HCT116 (cell line): ENCODE data around the gene SP110. TPM values are rescaled to one million over a fixed set of nuclear protein-coding genes. Genes with fewer than 3 reads are reported as not detected.
"Not testable (repeated sequence)": the region's sequence is repeated elsewhere in the genome, so short reads cannot be mapped to it uniquely, and the experiment has no call there.

Source experiments
- ATAC-seq: fragments of 200-7000 bp; cut with Tn5 transposase; 2 replicates; pipeline ENCODE4 v1.9.1; 2020; ENCODE audit warnings: mild to moderate bottlenecking, moderate library complexity
- BruUV-seq: library from RNA; stranded (reverse); fragments of 400-500 nt; replicated peaks from 2 replicates; lab custom pipeline; 2021; lab: Mats Ljungman, UMichigan
- CTCF ChIA-PET: fragments of 300-600 bp; sonication (Branson Sonifier 250); formaldehyde crosslinking; loops from one replicate; lab custom pipeline; 2021; ENCODE audit warnings: antibody characterized with exemption; lab: Charles Lee
- POLR2A ChIA-PET: fragments of 300-600, 350-600 bp; sonication (Branson Sonifier 250); formaldehyde crosslinking; loops from one replicate; lab custom pipeline; 2021; ENCODE audit warnings: antibody characterized with exemption; lab: Charles Lee
- RAD21 ChIA-PET, 2 experiments: fragments of 300-600 bp; sonication (Branson Sonifier 250); formaldehyde crosslinking; loops; one replicate each; lab custom pipeline; 2023; ENCODE audit warnings: low total read pairs in 2 of 2; ENCODE audit not compliant: uncharacterized antibody in 2 of 2, unreplicated experiment in 2 of 2, low non-redundant PET in 1 of 2; lab: Charles Lee
- DNase-seq: peaks from one replicate; pipeline ENCODE4 v3.0.0-alpha.2; 2010; ENCODE audit warnings: low read depth, low spot score
- H2AFZ ChIP-seq: fragments of 200-600 bp; shearing (Covaris generic), sonication (generic); 2 replicates; pipeline ENCODE4 v1.6.1; 2017; ENCODE audit warnings: low read depth, mixed run types, mixed read lengths, antibody characterized with exemption, low read length; ENCODE audit not compliant: poor library complexity, severe bottlenecking
- H3K27ac ChIP-seq: 2 replicates; pipeline ENCODE4 v1.5.1; 2012; ENCODE audit warnings: low read depth, low read length
- H3K27me3 ChIP-seq: fragments of 200-600 bp; sonication (generic); 2 replicates; pipeline ENCODE4 v1.6.1; 2016; ENCODE audit warnings: mixed run types, low read length, mixed read lengths; ENCODE audit not compliant: insufficient read depth
- H3K36me3 ChIP-seq, 2 experiments: fragments of 200-500 bp in 1 of 2; fragments of 200-600 bp in 1 of 2; sonication (Bioruptor generic) in 1 of 2; sonication (generic) in 1 of 2; 2 replicates each; pipeline versions ENCODE4 v1.5.1 to v1.6.1; 2014 to 2016; ENCODE audit warnings: low read length in 2 of 2, inconsistent platforms in 1 of 2, mixed read lengths in 1 of 2, mixed run types in 1 of 2; ENCODE audit not compliant: insufficient read depth in 2 of 2, control insufficient read depth in 1 of 2
- H3K4me1 ChIP-seq, 2 experiments: fragments of 200-600 bp in 1 of 2; sonication (generic) in 1 of 2; 2 replicates each; pipeline versions ENCODE4 v1.5.1 to v1.6.1; 2012 to 2017; ENCODE audit warnings: low read length in 2 of 2, inconsistent platforms in 1 of 2, mild to moderate bottlenecking in 1 of 2, mixed read lengths in 1 of 2, mixed run types in 1 of 2, moderate library complexity in 1 of 2; ENCODE audit not compliant: insufficient read depth in 2 of 2, control insufficient read depth in 1 of 2
- H3K4me2 ChIP-seq: fragments of 200-600 bp; sonication (generic); 2 replicates; pipeline ENCODE4 v1.6.1; 2017; ENCODE audit warnings: mixed run types, low read length, mixed read lengths
- H3K4me3 ChIP-seq, 2 experiments: fragments of 200-600 bp in 1 of 2; sonication (generic) in 1 of 2; replicated peaks in 1 of 2; 2 replicates each; pipeline ENCODE4 v1.5.1; 2011 to 2016; ENCODE audit warnings: low read length in 2 of 2, control low read depth in 1 of 2, low read depth in 1 of 2, mild to moderate bottlenecking in 1 of 2, mixed read lengths in 1 of 2, mixed run types in 1 of 2
- H3K79me2 ChIP-seq: fragments of 200-600 bp; sonication (generic); 2 replicates; pipeline ENCODE4 v1.6.1; 2017; ENCODE audit warnings: mild to moderate bottlenecking, mixed run types, low read length, moderate library complexity, mixed read lengths; ENCODE audit not compliant: insufficient read depth
- H3K9ac ChIP-seq: fragments of 200-600 bp; sonication (generic); 2 replicates; pipeline ENCODE4 v1.6.1; 2016; ENCODE audit warnings: low read length, mixed read lengths
- H3K9me2 ChIP-seq: fragments of 200-600 bp; sonication (generic), shearing (Covaris generic); 2 replicates; pipeline ENCODE4 v1.6.1; 2017; ENCODE audit warnings: mixed run types, mild to moderate bottlenecking, moderate library complexity; ENCODE audit not compliant: insufficient read depth
- H3K9me3 ChIP-seq, 2 experiments: fragments of 200-500 bp in 1 of 2; fragments of 200-600 bp in 1 of 2; sonication (Bioruptor generic) in 1 of 2; sonication (generic) in 1 of 2; 2 replicates each; pipeline ENCODE4 v1.6.1; 2014 to 2017; ENCODE audit warnings: low read length in 2 of 2, mixed read lengths in 2 of 2, inconsistent platforms in 1 of 2, low read depth in 1 of 2, mild to moderate bottlenecking in 1 of 2, mixed run types in 1 of 2, moderate library complexity in 1 of 2; ENCODE audit not compliant: control insufficient read depth in 1 of 2, insufficient read depth in 1 of 2
- H4K20me1 ChIP-seq: fragments of 200-600 bp; sonication (generic), shearing (Covaris generic); 2 replicates; pipeline ENCODE4 v1.6.1; 2017; ENCODE audit warnings: mixed run types, mild to moderate bottlenecking, moderate library complexity; ENCODE audit not compliant: insufficient read depth
- EGR1 ChIP-seq: IDR thresholded peaks from 2 replicates; pipeline ENCODE4 v1.6.1; 2012; ENCODE audit warnings: low read depth
- EZH2phosphoT487 ChIP-seq: fragments of 200-600 bp; IDR thresholded peaks from 2 replicates; pipeline ENCODE4 v1.6.1; 2018; ENCODE audit warnings: antibody characterized with exemption, borderline replicate concordance
- SP1 ChIP-seq: IDR thresholded peaks from 2 replicates; pipeline ENCODE4 v1.6.1; 2012; ENCODE audit warnings: low read depth
- TCF7L2 ChIP-seq: IDR thresholded peaks from 2 replicates; pipeline ENCODE4 v1.7.0; 2011; ENCODE audit warnings: borderline replicate concordance, inconsistent platforms; ENCODE audit not compliant: insufficient read depth, insufficient read length; ENCODE audit errors: extremely low read depth
- ZFX ChIP-seq: fragments of 450-650 bp; IDR thresholded peaks from 2 replicates; pipeline ENCODE4 v1.6.1; 2017
- intact Hi-C: fragments of 100-400 bp; cut with micrococcal nuclease; formaldehyde crosslinking; loops from 2 replicates; pipeline ENCODE4 v1.10.0; 2022
- total RNA-seq: library from RNA; stranded (reverse); gene quantifications from one replicate; pipeline ENCODE4 v1.2.1, GENCODE V29; 2021; ENCODE audit not compliant: unreplicated experiment
- TF ChIP-seq, protein P1 (sequence below): IDR thresholded peaks from 2 replicates; pipeline ENCODE4 v1.6.1; 2012

The SP110 gene
- total RNA-seq, 1 experiment from 2014 or later = 8.5 TPM

DNA sequence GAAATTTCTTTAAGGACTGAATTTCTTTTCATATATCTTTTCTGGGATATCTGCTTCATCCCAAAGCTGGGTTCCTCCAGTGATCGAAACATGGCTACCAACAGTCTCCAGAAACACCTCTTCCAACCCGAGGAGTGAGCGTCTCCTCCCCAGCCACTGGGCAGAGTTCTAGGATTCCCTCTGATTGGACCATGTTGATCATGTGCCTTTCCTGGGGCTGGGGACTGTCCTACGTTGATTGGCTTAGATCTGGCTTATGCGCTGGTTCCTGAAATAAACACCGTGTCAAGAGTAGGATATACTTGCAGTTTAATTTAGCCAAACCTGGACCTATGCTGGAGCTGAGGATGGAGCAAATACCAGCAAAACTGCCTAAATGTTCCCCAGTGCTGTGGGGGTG, 95.5 kb downstream of the SP110 start:
- Histone ChIP-seq H3K27ac (no peak overlapping the region), H3K9me2 (no peaks in the 10 kb centered on the region), H3K4me1 (no peaks in the 10 kb centered on the region), H3K79me2 (no peaks in the 10 kb centered on the region), H2AFZ (no peak overlapping the region), H4K20me1 (no peaks in the 10 kb centered on the region), H3K4me2 (no peak overlapping the region), H3K4me3 (no peak overlapping the region), H3K9ac (no peak overlapping the region), H3K36me3 (no peaks in the 10 kb centered on the region), H3K27me3 (no peaks in the 10 kb centered on the region), H3K9me3 (no peaks in the 10 kb centered on the region)
- intact Hi-C loops = no loop called here
- POLR2A ChIA-PET = no interaction called here
- RAD21 ChIA-PET = no interaction called here
- no peak; the same call in 1 of the 2 replicates for ATAC-seq
- no peak for DNase-seq
- BruUV-seq = no TSS peak
- TF ChIP-seq TCF7L2 = no peak
- TF ChIP-seq, protein P1, sequence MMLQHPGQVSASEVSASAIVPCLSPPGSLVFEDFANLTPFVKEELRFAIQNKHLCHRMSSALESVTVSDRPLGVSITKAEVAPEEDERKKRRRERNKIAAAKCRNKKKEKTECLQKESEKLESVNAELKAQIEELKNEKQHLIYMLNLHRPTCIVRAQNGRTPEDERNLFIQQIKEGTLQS = no peak
- TF ChIP-seq EZH2phosphoT487 = no peak
- no peak for TF ChIP-seq EGR1
- no peak for TF ChIP-seq ZFX
- TF ChIP-seq SP1 = no peak
- TF ChIP-seq, all 23 proteins: peak for 0
- CTCF ChIA-PET = no interaction called here

DNA sequence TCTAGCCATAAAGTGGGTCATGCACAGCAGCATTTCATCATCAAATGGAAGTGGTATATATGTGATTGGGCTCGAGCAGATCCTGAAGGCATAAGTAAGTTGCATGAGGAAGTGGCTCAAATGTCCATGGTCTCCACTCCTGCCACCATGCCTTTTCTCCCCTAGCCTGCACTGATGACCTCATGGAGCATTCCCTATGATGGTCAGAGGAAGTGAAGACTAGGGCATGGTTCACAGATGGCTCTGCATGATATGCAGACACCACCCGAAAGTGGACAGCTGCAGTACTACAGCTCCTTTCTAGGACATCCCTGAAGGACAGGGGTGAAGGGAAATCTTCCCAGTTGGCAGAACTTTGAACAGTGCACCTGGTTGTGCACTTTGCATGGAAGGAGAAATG, 99.4 kb downstream of the SP110 start:
- H3K36me3 ChIP-seq, H3K9me3 ChIP-seq, intact Hi-C loops, POLR2A ChIA-PET, ATAC-seq, DNase-seq, H2AFZ ChIP-seq, CTCF ChIA-PET, H4K20me1 ChIP-seq, H3K4me3 ChIP-seq, H3K9ac ChIP-seq, H3K79me2 ChIP-seq, H3K4me2 ChIP-seq, H3K27me3 ChIP-seq, RAD21 ChIA-PET, H3K27ac ChIP-seq, BruUV-seq, H3K9me2 ChIP-seq, H3K4me1 ChIP-seq: not testable (repeated sequence)

DNA sequence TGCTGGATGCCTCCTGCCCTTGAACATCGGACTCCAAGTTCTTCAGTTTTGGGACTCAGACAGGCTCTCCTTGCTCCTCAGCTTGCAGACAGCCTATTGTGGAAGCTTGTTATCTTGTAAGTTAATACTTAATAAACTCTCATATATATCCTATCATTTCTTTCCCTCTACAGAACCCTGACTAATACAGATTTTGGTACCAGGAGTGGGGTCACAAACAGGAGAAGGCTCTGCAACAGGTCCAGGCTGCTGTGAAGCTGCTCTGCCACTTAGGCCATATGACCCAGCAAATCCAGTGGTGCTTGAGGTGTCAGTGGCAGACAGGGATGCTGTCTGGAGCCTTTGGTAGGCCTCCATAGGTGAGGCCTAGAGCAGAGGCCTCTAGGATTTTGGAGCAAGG, 100.0 kb downstream of the SP110 start:
- H3K79me2 ChIP-seq, intact Hi-C loops, H3K4me1 ChIP-seq, H3K4me3 ChIP-seq, H4K20me1 ChIP-seq, H3K27ac ChIP-seq, H3K36me3 ChIP-seq, H3K9ac ChIP-seq, H3K27me3 ChIP-seq, DNase-seq, H2AFZ ChIP-seq, RAD21 ChIA-PET, BruUV-seq, ATAC-seq, POLR2A ChIA-PET, CTCF ChIA-PET, H3K9me3 ChIP-seq, H3K9me2 ChIP-seq, H3K4me2 ChIP-seq: not testable (repeated sequence)
